ENCODE measurements around the gene NDUFB5.
A peak's percentile ranks its signal among the peaks of the same experiment; 100 is the strongest.

NDUFB5 gene

DNA sequence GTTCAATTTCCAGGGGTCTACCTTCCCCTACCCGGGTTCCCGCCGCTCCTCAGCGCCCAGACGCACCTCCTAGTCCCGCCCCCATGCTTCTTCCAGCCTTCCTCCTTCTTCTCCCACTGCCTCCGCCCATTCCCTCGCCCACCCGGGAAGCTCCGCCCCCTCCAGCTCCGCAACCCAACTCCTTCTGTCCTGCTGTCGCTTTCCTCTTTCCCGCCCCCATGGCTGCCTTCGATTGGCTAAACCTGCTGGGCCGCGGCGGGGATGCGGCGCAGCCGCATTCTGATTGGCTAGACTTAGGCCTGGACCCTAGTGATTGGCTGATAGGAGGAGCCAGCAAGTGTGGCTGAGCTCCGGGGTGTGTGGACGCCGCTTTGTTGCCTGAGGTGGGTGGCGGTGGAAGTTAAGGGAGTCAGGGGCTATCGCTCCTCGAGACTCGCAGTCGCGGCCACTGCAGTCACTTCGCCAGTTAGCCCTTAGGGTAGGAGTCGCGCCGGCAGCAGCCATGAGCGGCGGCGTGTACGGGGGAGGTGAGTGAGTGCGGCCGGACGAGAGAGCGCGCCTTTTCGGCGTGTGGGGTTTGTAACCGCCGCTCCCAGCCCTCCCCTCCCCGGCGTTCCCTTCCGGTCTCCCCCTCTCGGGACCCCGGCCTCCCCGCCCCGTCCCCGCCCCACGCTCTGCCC, 41.9 kb upstream of the NDUFB5 start, which contains the start of gene ACTL6A:
ACTL6A (plus strand) TSS at position 336 of the 680 bp plus-strand sequence; CDS start at position 503, 167 bp downstream.
- CTCF ChIA-PET: interaction anchor here (0.6 to 1.0 kb wide), 2 partner anchors 22 to 116 kb away, joined by 3 to 4 read pairs; no protein-coding TSS in a partner anchor
- Histone ChIP-seq H3K36me3 (ENCODE audit: control insufficient read depth in 2 of 2, insufficient read depth in 1 of 2, low read length in 2 of 2) (no peaks in the 10 kb centered on the region), H3K4me3 (ENCODE audit: low read depth, low read length) (peak within 1 kb of the TSS; percentile 99), H3K4me1 (ENCODE audit: control insufficient read depth, insufficient read depth, low read length) (no peaks in the 10 kb centered on the region), H3K9me3 (ENCODE audit: control insufficient read depth, insufficient read depth, low read depth, low read length) (no peaks in the 10 kb centered on the region), H3K27ac (ENCODE audit: extremely low read depth, low read depth, low read length) (peak within 1 kb of the TSS; percentile 74)
- POLR2A ChIA-PET: interaction anchor here (0.6 to 1.7 kb wide), 18 partner anchors 11 to 1039 kb away, joined by 3 to 10 read pairs (median 3); partner anchors contain the start of genes GNB4, MFN1, MRPL47 and NDUFB5
- no peak for TF ChIP-seq ZNF175 (tag by site-specific recombination; IDR thresholded peaks at IDR 0.05)
- peak; percentile 84 for TF ChIP-seq ZBTB26 (tag by site-specific recombination; optimal IDR thresholded peaks at IDR 0.05)
- TF ChIP-seq ZFHX2 (tag by site-specific recombination; conservative IDR thresholded peaks at IDR 0.05): peak; percentile 99
- TF ChIP-seq ZNF639 (tag by site-specific recombination; IDR thresholded peaks at IDR 0.05): peak; percentile 42; the same call in 1 of the 2 replicates
- TF ChIP-seq GLIS2 (tag by site-specific recombination; IDR thresholded peaks at IDR 0.05): peak; percentile 85
- TF ChIP-seq ZNF792 (tag by site-specific recombination; IDR thresholded peaks at IDR 0.05): no peak
- no peak for TF ChIP-seq ZNF221 (tag by site-specific recombination; IDR thresholded peaks at IDR 0.05; ENCODE audit: borderline replicate concordance)
- peak; percentile 87 for TF ChIP-seq PRDM10 (tag by site-specific recombination; IDR thresholded peaks at IDR 0.05)
- peak; percentile 99 for TF ChIP-seq ZNF610 (tag by site-specific recombination; IDR thresholded peaks at IDR 0.05; ENCODE audit: borderline replicate concordance)
- TF ChIP-seq, protein P1, sequence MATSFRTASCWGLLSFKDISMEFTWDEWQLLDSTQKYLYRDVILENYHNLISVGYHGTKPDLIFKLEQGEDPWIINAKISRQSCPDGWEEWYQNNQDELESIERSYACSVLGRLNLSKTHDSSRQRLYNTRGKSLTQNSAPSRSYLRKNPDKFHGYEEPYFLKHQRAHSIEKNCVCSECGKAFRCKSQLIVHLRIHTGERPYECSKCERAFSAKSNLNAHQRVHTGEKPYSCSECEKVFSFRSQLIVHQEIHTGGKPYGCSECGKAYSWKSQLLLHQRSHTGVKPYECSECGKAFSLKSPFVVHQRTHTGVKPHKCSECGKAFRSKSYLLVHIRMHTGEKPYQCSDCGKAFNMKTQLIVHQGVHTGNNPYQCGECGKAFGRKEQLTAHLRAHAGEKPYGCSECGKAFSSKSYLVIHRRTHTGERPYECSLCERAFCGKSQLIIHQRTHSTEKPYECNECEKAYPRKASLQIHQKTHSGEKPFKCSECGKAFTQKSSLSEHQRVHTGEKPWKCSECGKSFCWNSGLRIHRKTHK (tag by site-specific recombination; IDR thresholded peaks at IDR 0.05): no peak
- no peak for TF ChIP-seq TRIM28 (IDR thresholded peaks at IDR 0.05; ENCODE audit: borderline replicate concordance, low read length)
- TF ChIP-seq ZNF473 (tag by site-specific recombination; IDR thresholded peaks at IDR 0.05): no peak
- peak; percentile 68 for TF ChIP-seq ZXDB (tag by site-specific recombination; IDR thresholded peaks at IDR 0.05)
- no peak for TF ChIP-seq ZNF391 (tag by site-specific recombination; IDR thresholded peaks at IDR 0.05; ENCODE audit: borderline replicate concordance, low read depth)
- TF ChIP-seq ZNF768 (tag by site-specific recombination; IDR thresholded peaks at IDR 0.05): no peak
- peak; percentile 77 for TF ChIP-seq ZIC2 (tag by site-specific recombination; IDR thresholded peaks at IDR 0.05)
- TF ChIP-seq ZNF404 (tag by site-specific recombination; IDR thresholded peaks at IDR 0.05): no peak
- peak; percentile 85 for TF ChIP-seq ZNF501 (tag by site-specific recombination; IDR thresholded peaks at IDR 0.05)
- TF ChIP-seq ZNF19 (tag by site-specific recombination; IDR thresholded peaks at IDR 0.05; ENCODE audit: low read depth): no peak
- TF ChIP-seq, protein P2, sequence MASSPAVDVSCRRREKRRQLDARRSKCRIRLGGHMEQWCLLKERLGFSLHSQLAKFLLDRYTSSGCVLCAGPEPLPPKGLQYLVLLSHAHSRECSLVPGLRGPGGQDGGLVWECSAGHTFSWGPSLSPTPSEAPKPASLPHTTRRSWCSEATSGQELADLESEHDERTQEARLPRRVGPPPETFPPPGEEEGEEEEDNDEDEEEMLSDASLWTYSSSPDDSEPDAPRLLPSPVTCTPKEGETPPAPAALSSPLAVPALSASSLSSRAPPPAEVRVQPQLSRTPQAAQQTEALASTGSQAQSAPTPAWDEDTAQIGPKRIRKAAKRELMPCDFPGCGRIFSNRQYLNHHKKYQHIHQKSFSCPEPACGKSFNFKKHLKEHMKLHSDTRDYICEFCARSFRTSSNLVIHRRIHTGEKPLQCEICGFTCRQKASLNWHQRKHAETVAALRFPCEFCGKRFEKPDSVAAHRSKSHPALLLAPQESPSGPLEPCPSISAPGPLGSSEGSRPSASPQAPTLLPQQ (tag by site-specific recombination; IDR thresholded peaks at IDR 0.05): 0 out of 2 replicates have a peak, but pooled peaks have one; percentile 40
- peak; percentile 97 for TF ChIP-seq SP2 (tag by site-specific recombination; IDR thresholded peaks at IDR 0.05)
- no peak for TF ChIP-seq ZBTB10 (tag by site-specific recombination; IDR thresholded peaks at IDR 0.05)
- no peak for TF ChIP-seq MZF1 (tag by site-specific recombination; IDR thresholded peaks at IDR 0.05; ENCODE audit: borderline replicate concordance)
- TF ChIP-seq SETDB1 (IDR thresholded peaks at IDR 0.05; ENCODE audit: insufficient read length, low read length): no peak
- peak; percentile 56 for TF ChIP-seq FEZF1 (tag by site-specific recombination; IDR thresholded peaks at IDR 0.05)

Measured in HEK293 (cell line).